Naive thymus-derived CD4-positive, alpha-beta T cell (primary cell): ENCODE data around the gene ANK3. TPM values are rescaled to one million over a fixed set of nuclear protein-coding genes. Genes with fewer than 3 reads are reported as not detected.
A peak's percentile ranks its signal among the peaks of the same experiment; 100 is the strongest.

Experiments
- ATAC-seq: fragments of 150-1000 bp; cut with Tn5 transposase; 2 replicates; pipeline ENCODE4 v1.10.0; 2021; ENCODE audit warnings: mild to moderate bottlenecking, moderate library complexity
- CTCF ChIA-PET: fragments of 350-600 bp; sonication (Branson Sonifier 250); formaldehyde crosslinking; loops from one replicate; lab custom pipeline; 2021; ENCODE audit warnings: antibody characterized with exemption; lab: Charles Lee
- POLR2A ChIA-PET: fragments of 350-600 bp; sonication (Branson Sonifier 250); formaldehyde crosslinking; loops from one replicate; lab custom pipeline; 2021; ENCODE audit warnings: antibody characterized with exemption, inconsistent platforms; lab: Charles Lee
- DNase-seq, 9 donors: peaks; one replicate each; pipeline versions ENCODE4 v3.0.0 to v3.0.0-alpha.2; 2020 to 2022; ENCODE audit warnings: mixed read lengths in 1 of 9
- H3K27ac ChIP-seq: one replicate; pipeline ENCODE4 v1.7.0; 2013; ENCODE audit warnings: mild to moderate bottlenecking, low read depth, low read length, moderate library complexity
- H3K27me3 ChIP-seq, 2 donors: one replicate each; pipeline ENCODE4 v1.7.0; 2013; ENCODE audit warnings: low read length in 2 of 2, mild to moderate bottlenecking in 2 of 2, moderate library complexity in 2 of 2; ENCODE audit not compliant: control insufficient read depth in 2 of 2, insufficient read depth in 2 of 2
- H3K36me3 ChIP-seq, 3 experiments: 1 replicate in 2 of 3; 2 replicates in 1 of 3; pipeline ENCODE4 v1.7.0; 2013; ENCODE audit warnings: low read length in 3 of 3, mild to moderate bottlenecking in 3 of 3, moderate library complexity in 1 of 3; ENCODE audit not compliant: insufficient read depth in 3 of 3, control insufficient read depth in 2 of 3
- H3K4me1 ChIP-seq, 2 donors: one replicate each; pipeline ENCODE4 v1.7.0; 2013; ENCODE audit warnings: low read length in 2 of 2, mild to moderate bottlenecking in 2 of 2, moderate library complexity in 1 of 2; ENCODE audit not compliant: control insufficient read depth in 2 of 2, insufficient read depth in 2 of 2
- H3K4me3 ChIP-seq: 2 replicates; pipeline ENCODE4 v1.7.0; 2013; ENCODE audit warnings: mild to moderate bottlenecking, low read length
- H3K9me3 ChIP-seq, 3 experiments: 1 replicate in 2 of 3; 2 replicates in 1 of 3; pipeline ENCODE4 v1.7.0; 2013; ENCODE audit warnings: low read length in 3 of 3; ENCODE audit not compliant: control insufficient read depth in 2 of 3
- H3K27ac Mint-ChIP-seq, 9 donors: one replicate each; pipeline ENCODE4 v1.8.0; 2020 to 2022; ENCODE audit warnings: mixed read lengths in 9 of 9, mild to moderate bottlenecking in 8 of 9, moderate library complexity in 5 of 9, inconsistent platforms in 2 of 9
- H3K27me3 Mint-ChIP-seq, 5 donors: one replicate each; pipeline ENCODE4 v1.8.0; 2021 to 2022; ENCODE audit warnings: mixed read lengths in 5 of 5, mild to moderate bottlenecking in 1 of 5
- H3K36me3 Mint-ChIP-seq, 5 donors: one replicate each; pipeline ENCODE4 v1.8.0; 2020 to 2022; ENCODE audit warnings: mixed read lengths in 5 of 5, mild to moderate bottlenecking in 3 of 5, inconsistent platforms in 1 of 5
- H3K4me1 Mint-ChIP-seq, 7 donors: one replicate each; pipeline ENCODE4 v1.8.0; 2020 to 2022; ENCODE audit warnings: mixed read lengths in 7 of 7, mild to moderate bottlenecking in 3 of 7, inconsistent platforms in 1 of 7
- H3K4me3 Mint-ChIP-seq, 10 donors: one replicate each; pipeline ENCODE4 v1.8.0; 2020 to 2022; ENCODE audit warnings: mild to moderate bottlenecking in 10 of 10, mixed read lengths in 10 of 10, moderate library complexity in 6 of 10, inconsistent platforms in 2 of 10
- H3K9me3 Mint-ChIP-seq, 11 donors: one replicate each; pipeline ENCODE4 v1.8.0; 2020 to 2022; ENCODE audit warnings: mixed read lengths in 11 of 11, mild to moderate bottlenecking in 4 of 11, inconsistent platforms in 1 of 11, moderate library complexity in 1 of 11
- intact Hi-C, 2 donors: fragments of 100-400 bp; cut with micrococcal nuclease; formaldehyde crosslinking; loops; one replicate each; pipeline ENCODE4 v1.15.1; 2023
- polyA plus RNA-seq, 2 donors: library from polyadenylated mRNA; unstranded; fragments of 300-500 nt; fragmentation: Illumina TruSeq; gene quantifications; one replicate each; pipeline ENCODE4 v1.2.3, GENCODE V29; 2021
- total RNA-seq, 6 experiments: library from RNA in 5 of 6; stranded (reverse) in 5 of 6; gene quantifications; 1 replicate in 5 of 6; 2 replicates in 1 of 6; pipeline ENCODE4 v1.2.3 and lab custom pipeline; 2021 to 2026

The ANK3 gene
- total and polyA plus RNA-seq, 7 experiments from 2014 or later = 23.9 to 72.9 (median 61.4) TPM

GRCh38 chr10:60167050-60167449, 222.6 kb downstream of the ANK3 start:
- Histone ChIP-seq H3K27ac (no peak overlapping the region), H3K36me3 (peaks cover 0 to 17% (median 5%) of the 10 kb centered on the region in 3 experiments), H3K27me3 (no peaks in the 10 kb centered on the region), H3K4me1 (no peaks in the 10 kb centered on the region), H3K9me3 (no peaks in the 10 kb centered on the region), H3K4me3 (no peak overlapping the region)
- ATAC-seq = no peak
- Mint-ChIP-seq H3K27me3 (no peaks in the 10 kb centered on the region), H3K4me1 (peaks cover 0 to 3% (median 0%) of the 10 kb centered on the region in 7 donors), H3K27ac (no peak overlapping the region), H3K4me3 (no peak overlapping the region), H3K9me3 (peaks cover 0 to under 1% (median 0%) of the 10 kb centered on the region in 11 donors), H3K36me3 (peaks cover 9 to 72% (median 64%) of the 10 kb centered on the region in 5 donors)
- CTCF ChIA-PET = no interaction called here
- intact Hi-C loops = no loop called here
- no peak for DNase-seq
- POLR2A ChIA-PET = no interaction called here

- Mint-ChIP-seq H3K4me3 (no peak overlapping the region), H3K9me3 (peaks cover 0 to 7% (median 0%) of the 10 kb centered on the region in 11 donors), H3K36me3 (peaks cover 6 to 76% (median 62%) of the 10 kb centered on the region in 5 donors), H3K4me1 (peaks cover 0 to 5% (median 0%) of the 10 kb centered on the region in 7 donors), H3K27ac (no peak overlapping the region), H3K27me3 (no peaks in the 10 kb centered on the region)
- Histone ChIP-seq H3K27ac (no peak overlapping the region), H3K9me3 (no peaks in the 10 kb centered on the region), H3K4me3 (no peak overlapping the region), H3K27me3 (no peaks in the 10 kb centered on the region), H3K36me3 (peaks cover 0 to 5% (median 0%) of the 10 kb centered on the region in 3 experiments), H3K4me1 (no peaks in the 10 kb centered on the region)
- DNase-seq = no peak
- CTCF ChIA-PET = no interaction called here
- intact Hi-C loops = no loop called here
- POLR2A ChIA-PET = no interaction called here
- ATAC-seq = no peak
These were observed 225.9 kb downstream of the ANK3 start for GRCh38 chr10:60163786-60164185.

- Histone ChIP-seq H3K27ac (no peak overlapping the region), H3K27me3 (no peaks in the 10 kb centered on the region), H3K9me3 (no peaks in the 10 kb centered on the region), H3K4me1 (no peaks in the 10 kb centered on the region), H3K4me3 (no peak overlapping the region), H3K36me3 (peaks cover 0 to 5% (median 0%) of the 10 kb centered on the region in 3 experiments)
- peaks cover 0 to 5% (median 0%) of the 10 kb centered on the region in 7 donors for H3K4me1 Mint-ChIP-seq
- no peak overlapping the region for H3K4me3 Mint-ChIP-seq
- H3K27me3 Mint-ChIP-seq = no peaks in the 10 kb centered on the region
- peaks cover 4 to 82% (median 69%) of the 10 kb centered on the region in 5 donors for H3K36me3 Mint-ChIP-seq
- intact Hi-C loops = no loop called here
- CTCF ChIA-PET = interaction anchor here (0.6 kb wide), 1 partner anchor 804 kb away, joined by 9 read pairs; no protein-coding TSS in a partner anchor
- H3K27ac Mint-ChIP-seq = no peak overlapping the region
- no peak for ATAC-seq
- H3K9me3 Mint-ChIP-seq = peaks cover 0 to 7% (median 0%) of the 10 kb centered on the region in 11 donors
- POLR2A ChIA-PET = no interaction called here
- no peak for DNase-seq
These were observed 227.0 kb downstream of the ANK3 start for GRCh38 chr10:60162631-60163030.

- Histone ChIP-seq H3K36me3 (peaks cover 0 to 21% (median 0%) of the 10 kb centered on the region in 3 experiments), H3K4me3 (no peak overlapping the region), H3K9me3 (no peaks in the 10 kb centered on the region), H3K27me3 (no peaks in the 10 kb centered on the region), H3K27ac (no peak overlapping the region), H3K4me1 (no peaks in the 10 kb centered on the region)
- ChIA-PET POLR2A (no interaction called here), CTCF (no interaction called here)
- H3K27ac Mint-ChIP-seq = no peak overlapping the region
- ATAC-seq (no peak), DNase-seq (no peak)
- peaks cover 0 to 9% (median 0%) of the 10 kb centered on the region in 11 donors for H3K9me3 Mint-ChIP-seq
- intact Hi-C loops = no loop called here
- no peaks in the 10 kb centered on the region for H3K27me3 Mint-ChIP-seq
- no peak overlapping the region for H3K4me3 Mint-ChIP-seq
- H3K36me3 Mint-ChIP-seq = peaks cover 19 to 79% (median 50%) of the 10 kb centered on the region in 5 donors
- peaks cover 0 to 2% (median 0%) of the 10 kb centered on the region in 7 donors for H3K4me1 Mint-ChIP-seq
These were observed 233.6 kb downstream of the ANK3 start for GRCh38 chr10:60155943-60156683.

- CTCF ChIA-PET = no interaction called here
These were observed 234.4 kb downstream of the ANK3 start for GRCh38 chr10:60155099-60155877.

GRCh38 chr10:60149003-60149402, 240.7 kb downstream of the ANK3 start:
- H3K27me3 Mint-ChIP-seq = no peaks in the 10 kb centered on the region
- H3K27ac ChIP-seq = no peak overlapping the region
- intact Hi-C loops = no loop called here
- peaks cover 0 to 10% (median 0%) of the 10 kb centered on the region in 11 donors for H3K9me3 Mint-ChIP-seq
- H3K4me3 ChIP-seq = no peak overlapping the region
- no peaks in the 10 kb centered on the region for H3K27me3 ChIP-seq
- ChIA-PET POLR2A (no interaction called here), CTCF (no interaction called here)
- H3K4me3 Mint-ChIP-seq = no peak overlapping the region
- H3K4me1 Mint-ChIP-seq = peaks cover 0 to 8% (median 0%) of the 10 kb centered on the region in 7 donors
- no peak for ATAC-seq
- H3K36me3 Mint-ChIP-seq = peaks cover 22 to 80% (median 56%) of the 10 kb centered on the region in 5 donors
- no peaks in the 10 kb centered on the region for H3K4me1 ChIP-seq
- H3K9me3 ChIP-seq = no peaks in the 10 kb centered on the region
- H3K27ac Mint-ChIP-seq = peak overlapping the region in 1 of 9 donors; percentile 62
- DNase-seq = no peak
- H3K36me3 ChIP-seq = peaks cover 0 to 23% (median 0%) of the 10 kb centered on the region in 3 experiments

More at GRCh38 chr10:60155099-60155877, 234.4 kb downstream of the ANK3 start:
- H3K27ac ChIP-seq = no peak overlapping the region
- H3K36me3 ChIP-seq = peaks cover 0 to 25% (median 0%) of the 10 kb centered on the region in 3 experiments
- no peak overlapping the region for H3K4me3 ChIP-seq
- no peaks in the 10 kb centered on the region for H3K9me3 ChIP-seq
- intact Hi-C loops = no loop called here
- Mint-ChIP-seq H3K4me1 (peaks cover 0 to 5% (median 0%) of the 10 kb centered on the region in 7 donors), H3K4me3 (no peak overlapping the region), H3K27ac (no peak overlapping the region), H3K36me3 (peaks cover 22 to 75% (median 50%) of the 10 kb centered on the region in 5 donors), H3K9me3 (peaks cover 0 to 10% (median under 1%) of the 10 kb centered on the region in 11 donors), H3K27me3 (no peaks in the 10 kb centered on the region)
- no peaks in the 10 kb centered on the region for H3K4me1 ChIP-seq
- POLR2A ChIA-PET = no interaction called here
- ATAC-seq (no peak), DNase-seq (no peak)
- H3K27me3 ChIP-seq = no peaks in the 10 kb centered on the region
